Measurements from ENCODE around the gene NOMO2. TPM values are rescaled to one million over a fixed set of nuclear protein-coding genes. Genes with fewer than 3 reads are reported as not detected.
"Not testable (repeated sequence)": the region's sequence is repeated elsewhere in the genome, so short reads cannot be mapped to it uniquely, and the experiment has no call there.

Gene NOMO2
- polyA plus RNA-seq, 2 donors = 27.9 to 38.8 TPM

DNA sequence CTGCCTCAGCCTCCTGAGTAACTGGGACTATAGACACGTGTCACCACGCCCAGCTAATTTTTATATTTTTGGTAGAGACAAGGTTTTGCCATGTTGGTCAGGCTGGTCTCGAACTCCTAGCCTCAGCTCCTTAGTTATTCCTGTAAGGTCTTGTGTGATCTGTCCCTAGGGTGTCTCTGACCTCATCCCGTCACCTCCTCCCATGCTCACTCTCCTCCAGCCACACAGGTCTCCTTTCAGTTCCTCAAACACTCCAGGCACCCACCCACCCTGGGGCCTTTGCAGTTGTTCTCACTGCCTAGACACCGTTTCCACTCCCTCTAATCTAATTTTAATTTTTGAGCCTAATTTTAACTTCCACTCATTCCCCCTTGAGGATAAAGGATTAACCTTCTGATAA, 31.1 kb upstream of the NOMO2 start:
- H3K27ac ChIP-seq (ENCODE audit: low read depth in 2 of 2, low read length in 1 of 2); H3K27me3 ChIP-seq (ENCODE audit: control insufficient read depth in 1 of 2, insufficient read depth in 2 of 2, low read length in 2 of 2); H3K4me3 ChIP-seq (ENCODE audit: low read depth in 1 of 2, low read length in 2 of 2); H3K9me3 ChIP-seq (ENCODE audit: control insufficient read depth in 2 of 2, insufficient read depth in 1 of 2, low read depth in 1 of 2, low read length in 1 of 2); H3K4me1 ChIP-seq (ENCODE audit: control insufficient read depth in 2 of 2, insufficient read depth in 2 of 2, low read length in 1 of 2); H3K36me3 ChIP-seq (ENCODE audit: control insufficient read depth in 2 of 2, insufficient read depth in 2 of 2, low read length in 1 of 2): not testable (repeated sequence)
- WGBS, 2 donors = 78 to 89% methylated on average over 5 of the region's 5 CpGs

DNA sequence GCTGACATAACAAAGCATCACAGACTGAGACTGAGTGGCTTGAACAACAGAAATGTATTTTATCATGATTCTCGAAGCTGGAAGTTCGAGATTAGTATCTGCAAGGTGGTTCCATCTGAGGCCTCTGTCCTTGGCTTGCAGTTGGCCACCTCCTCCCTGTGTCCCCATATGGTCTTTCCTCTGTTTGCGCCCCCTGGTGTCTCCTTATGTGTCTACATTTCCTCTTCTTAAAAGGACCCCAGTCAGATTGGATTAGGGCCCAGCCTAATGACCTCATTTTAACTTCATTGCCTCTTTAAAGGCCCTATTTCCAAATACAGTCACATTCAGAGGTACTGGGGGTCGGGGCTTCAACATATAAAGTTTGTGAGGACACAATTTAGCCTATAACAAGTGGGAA, 30.0 kb upstream of the NOMO2 start:
- not testable (repeated sequence) for H3K27ac ChIP-seq (ENCODE audit: low read depth in 2 of 2, low read length in 1 of 2); H3K36me3 ChIP-seq (ENCODE audit: control insufficient read depth in 2 of 2, insufficient read depth in 2 of 2, low read length in 1 of 2); H3K4me3 ChIP-seq (ENCODE audit: low read depth in 1 of 2, low read length in 2 of 2); H3K4me1 ChIP-seq (ENCODE audit: control insufficient read depth in 2 of 2, insufficient read depth in 2 of 2, low read length in 1 of 2); H3K27me3 ChIP-seq (ENCODE audit: control insufficient read depth in 1 of 2, insufficient read depth in 2 of 2, low read length in 2 of 2); H3K9me3 ChIP-seq (ENCODE audit: control insufficient read depth in 2 of 2, insufficient read depth in 1 of 2, low read depth in 1 of 2, low read length in 1 of 2)
- WGBS, 2 donors = 58 to 75% methylated on average over 4 of the region's 4 CpGs

DNA sequence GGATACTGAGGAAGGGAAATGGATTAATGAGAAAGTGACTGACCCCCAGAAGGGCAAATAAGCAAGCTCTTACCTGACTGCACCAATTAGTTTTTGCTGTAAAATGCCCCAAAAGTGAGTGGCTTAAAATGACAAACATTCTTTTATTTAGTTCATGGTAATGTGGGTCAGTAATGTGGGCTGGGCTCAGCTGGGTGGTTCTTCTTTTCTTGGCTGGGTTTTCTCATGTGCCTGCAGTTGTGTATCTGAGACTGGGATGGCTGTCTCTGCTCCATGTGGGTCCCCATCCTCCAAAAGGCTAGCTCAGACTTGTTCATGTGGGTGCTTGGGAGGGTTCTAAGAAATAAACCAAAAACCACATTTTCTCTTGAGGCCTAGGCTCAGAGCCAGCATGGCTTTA, 29.5 kb upstream of the NOMO2 start:
- H3K4me3 ChIP-seq (ENCODE audit: low read depth in 1 of 2, low read length in 2 of 2); H3K9me3 ChIP-seq (ENCODE audit: control insufficient read depth in 2 of 2, insufficient read depth in 1 of 2, low read depth in 1 of 2, low read length in 1 of 2); H3K27me3 ChIP-seq (ENCODE audit: control insufficient read depth in 1 of 2, insufficient read depth in 2 of 2, low read length in 2 of 2); H3K36me3 ChIP-seq (ENCODE audit: control insufficient read depth in 2 of 2, insufficient read depth in 2 of 2, low read length in 1 of 2); H3K4me1 ChIP-seq (ENCODE audit: control insufficient read depth in 2 of 2, insufficient read depth in 2 of 2, low read length in 1 of 2); H3K27ac ChIP-seq (ENCODE audit: low read depth in 2 of 2, low read length in 1 of 2): not testable (repeated sequence)

DNA sequence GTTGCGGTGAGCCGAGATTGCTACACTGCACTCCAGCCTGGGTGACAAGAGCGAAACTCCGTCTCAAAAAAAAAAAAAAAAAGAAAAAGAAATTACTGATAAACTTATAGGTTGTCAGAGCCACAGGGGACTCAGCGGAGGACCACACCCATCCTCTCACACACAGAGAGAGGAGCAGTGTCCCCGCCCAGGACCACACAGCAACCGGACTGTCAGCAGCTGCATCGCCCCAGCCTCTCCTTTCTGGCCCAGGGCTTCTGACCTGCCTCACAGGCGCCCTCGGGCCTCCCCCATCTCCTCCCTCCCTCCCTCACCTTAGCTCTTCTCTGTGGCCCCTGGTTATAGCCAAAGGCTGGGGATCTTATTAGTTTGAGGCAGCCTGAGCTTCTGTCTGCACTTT, 27.9 kb upstream of the NOMO2 start:
- not testable (repeated sequence) for H3K27me3 ChIP-seq (ENCODE audit: control insufficient read depth in 1 of 2, insufficient read depth in 2 of 2, low read length in 2 of 2); H3K9me3 ChIP-seq (ENCODE audit: control insufficient read depth in 2 of 2, insufficient read depth in 1 of 2, low read depth in 1 of 2, low read length in 1 of 2); H3K4me1 ChIP-seq (ENCODE audit: control insufficient read depth in 2 of 2, insufficient read depth in 2 of 2, low read length in 1 of 2); H3K27ac ChIP-seq (ENCODE audit: low read depth in 2 of 2, low read length in 1 of 2); H3K36me3 ChIP-seq (ENCODE audit: control insufficient read depth in 2 of 2, insufficient read depth in 2 of 2, low read length in 1 of 2); H3K4me3 ChIP-seq (ENCODE audit: low read depth in 1 of 2, low read length in 2 of 2)
- 75 to 79% methylated on average over 6 to 10 of the region's 10 CpGs for WGBS, 2 donors

DNA sequence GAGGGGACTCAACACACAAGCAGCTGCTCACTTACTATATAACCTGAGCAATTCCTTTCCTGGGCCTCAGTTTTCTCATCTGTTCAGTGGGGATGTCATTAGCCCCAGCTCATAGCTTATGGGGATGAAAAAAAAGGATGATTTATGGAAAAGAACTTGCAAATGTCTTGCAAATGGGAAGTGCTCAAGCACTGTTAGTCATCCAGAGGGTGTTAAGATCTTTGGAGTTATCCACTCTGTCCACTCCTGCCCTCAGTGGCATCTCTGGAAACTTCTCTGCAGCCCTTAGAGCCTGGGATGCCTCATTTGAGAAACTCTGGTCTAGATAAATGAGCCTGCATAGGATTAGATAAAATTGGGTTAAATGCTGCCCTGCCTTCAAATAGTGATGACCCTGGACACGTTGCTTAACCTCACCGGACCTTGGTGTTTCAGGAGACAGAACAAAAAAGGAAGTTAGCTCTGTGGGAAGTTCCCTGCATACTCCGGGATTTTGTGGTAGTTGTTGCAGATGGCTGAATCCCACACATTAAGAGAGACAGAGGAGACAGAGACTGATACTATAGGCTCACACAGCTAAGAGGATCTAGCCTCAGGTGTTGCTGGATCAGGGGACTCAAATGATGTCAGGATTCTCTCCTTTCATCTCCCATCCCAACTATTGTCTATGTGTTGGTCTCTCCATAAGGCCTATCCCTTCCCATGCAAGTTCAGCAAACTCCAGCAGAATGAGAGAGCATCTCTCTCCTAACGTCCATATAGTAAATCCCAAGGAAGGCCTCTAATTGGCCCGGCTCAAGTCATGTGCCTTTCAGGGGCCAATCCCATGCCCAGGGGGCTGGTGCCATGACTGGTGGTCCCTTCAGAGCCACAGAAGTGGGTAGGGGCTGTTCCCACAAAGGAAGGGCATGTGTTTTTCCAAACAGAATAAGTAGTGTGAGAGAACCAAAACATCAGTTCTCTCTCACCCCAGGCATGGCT, 25.0 kb upstream of the NOMO2 start:
- H3K9me3 ChIP-seq (ENCODE audit: control insufficient read depth in 2 of 2, insufficient read depth in 1 of 2, low read depth in 1 of 2, low read length in 1 of 2); H3K36me3 ChIP-seq (ENCODE audit: control insufficient read depth in 2 of 2, insufficient read depth in 2 of 2, low read length in 1 of 2); H3K27me3 ChIP-seq (ENCODE audit: control insufficient read depth in 1 of 2, insufficient read depth in 2 of 2, low read length in 2 of 2); H3K4me1 ChIP-seq (ENCODE audit: control insufficient read depth in 2 of 2, insufficient read depth in 2 of 2, low read length in 1 of 2); H3K27ac ChIP-seq (ENCODE audit: low read depth in 2 of 2, low read length in 1 of 2); H3K4me3 ChIP-seq (ENCODE audit: low read depth in 1 of 2, low read length in 2 of 2): not testable (repeated sequence)
- WGBS, 2 donors = 77 to 80% methylated on average over 5 of the region's 5 CpGs

DNA sequence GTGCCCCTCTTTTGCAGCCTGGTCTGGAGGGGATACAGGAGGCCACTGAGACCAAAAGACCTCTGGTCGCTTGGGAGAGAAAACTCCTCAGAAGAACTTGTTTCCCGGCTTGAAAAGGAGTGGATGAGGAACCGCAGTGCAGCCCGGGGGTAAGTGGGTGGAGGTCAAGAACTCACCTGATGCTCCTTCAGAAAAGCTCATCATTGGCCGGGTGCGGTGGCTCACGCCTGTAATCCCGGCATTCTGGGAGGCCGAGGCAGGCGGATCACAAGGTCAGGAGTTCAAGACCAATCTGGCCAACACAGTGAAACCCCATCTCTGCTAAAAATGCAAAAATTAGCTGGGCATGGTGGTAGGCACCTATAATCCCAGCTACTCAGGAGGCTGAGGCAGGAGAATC, 23.9 kb upstream of the NOMO2 start:
- H3K36me3 ChIP-seq (ENCODE audit: control insufficient read depth in 2 of 2, insufficient read depth in 2 of 2, low read length in 1 of 2); H3K27ac ChIP-seq (ENCODE audit: low read depth in 2 of 2, low read length in 1 of 2); H3K9me3 ChIP-seq (ENCODE audit: control insufficient read depth in 2 of 2, insufficient read depth in 1 of 2, low read depth in 1 of 2, low read length in 1 of 2); H3K27me3 ChIP-seq (ENCODE audit: control insufficient read depth in 1 of 2, insufficient read depth in 2 of 2, low read length in 2 of 2); H3K4me3 ChIP-seq (ENCODE audit: low read depth in 1 of 2, low read length in 2 of 2); H3K4me1 ChIP-seq (ENCODE audit: control insufficient read depth in 2 of 2, insufficient read depth in 2 of 2, low read length in 1 of 2): not testable (repeated sequence)
- 84 to 95% methylated on average over 9 to 10 of the region's 10 CpGs for WGBS, 2 donors

DNA sequence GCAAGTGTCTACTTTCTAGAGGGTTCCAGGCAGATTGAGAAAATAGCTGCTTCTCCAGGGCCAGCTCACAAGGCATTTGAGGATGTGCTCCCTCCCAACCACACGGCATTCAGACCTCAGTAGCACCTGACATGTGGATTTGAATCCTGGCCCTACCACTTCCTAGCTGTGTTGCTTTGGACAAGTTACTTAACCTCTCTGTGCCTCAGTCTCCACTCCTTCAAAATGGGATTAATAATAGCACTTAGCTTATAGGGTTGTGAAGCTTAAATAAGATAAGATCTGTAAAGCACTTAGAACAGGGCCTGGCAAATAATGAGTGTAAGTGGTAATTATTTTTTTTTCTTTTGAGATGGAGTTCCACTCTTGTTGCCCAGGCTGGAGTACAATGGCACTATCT, 21.0 kb upstream of the NOMO2 start:
- WGBS, 2 donors = 74 to 100% methylated on average over 1 of the region's 1 CpG
- H3K9me3 ChIP-seq (ENCODE audit: control insufficient read depth in 2 of 2, insufficient read depth in 1 of 2, low read depth in 1 of 2, low read length in 1 of 2) = no peaks in the 10 kb centered on the region
- no peaks in the 10 kb centered on the region for H3K27me3 ChIP-seq (ENCODE audit: control insufficient read depth in 1 of 2, insufficient read depth in 2 of 2, low read length in 2 of 2)
- H3K27ac ChIP-seq (ENCODE audit: low read depth in 2 of 2, low read length in 1 of 2) = no peak overlapping the region
- no peaks in the 10 kb centered on the region for H3K4me1 ChIP-seq (ENCODE audit: control insufficient read depth in 2 of 2, insufficient read depth in 2 of 2, low read length in 1 of 2)
- no peak overlapping the region for H3K4me3 ChIP-seq (ENCODE audit: low read depth in 1 of 2, low read length in 2 of 2)
- no peaks in the 10 kb centered on the region for H3K36me3 ChIP-seq (ENCODE audit: control insufficient read depth in 2 of 2, insufficient read depth in 2 of 2, low read length in 1 of 2)

DNA sequence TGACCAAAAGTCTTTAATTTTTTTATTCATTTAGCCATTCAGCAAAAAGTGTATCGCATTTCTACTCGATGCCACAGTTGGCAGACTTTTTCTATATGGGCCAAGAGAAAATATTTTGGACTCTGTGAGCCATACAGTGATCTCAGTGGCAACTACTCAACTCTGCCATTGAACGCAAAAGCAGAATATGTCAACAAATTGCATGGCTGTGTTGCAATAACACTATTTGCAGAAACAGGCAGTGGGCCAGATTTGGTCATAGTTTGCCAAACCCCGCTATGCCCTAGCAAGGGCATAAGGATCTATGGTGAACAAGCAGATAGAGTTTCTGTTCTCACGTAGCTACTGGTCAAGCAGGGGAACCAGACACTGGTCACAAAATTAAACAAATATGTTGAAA, 18.5 kb upstream of the NOMO2 start:
- not testable (repeated sequence) for H3K9me3 ChIP-seq (ENCODE audit: control insufficient read depth in 2 of 2, insufficient read depth in 1 of 2, low read depth in 1 of 2, low read length in 1 of 2); H3K36me3 ChIP-seq (ENCODE audit: control insufficient read depth in 2 of 2, insufficient read depth in 2 of 2, low read length in 1 of 2); H3K4me1 ChIP-seq (ENCODE audit: control insufficient read depth in 2 of 2, insufficient read depth in 2 of 2, low read length in 1 of 2); H3K4me3 ChIP-seq (ENCODE audit: low read depth in 1 of 2, low read length in 2 of 2); H3K27me3 ChIP-seq (ENCODE audit: control insufficient read depth in 1 of 2, insufficient read depth in 2 of 2, low read length in 2 of 2); H3K27ac ChIP-seq (ENCODE audit: low read depth in 2 of 2, low read length in 1 of 2)
- WGBS, 2 donors = 60 to 72% methylated on average over 3 of the region's 5 CpGs

DNA sequence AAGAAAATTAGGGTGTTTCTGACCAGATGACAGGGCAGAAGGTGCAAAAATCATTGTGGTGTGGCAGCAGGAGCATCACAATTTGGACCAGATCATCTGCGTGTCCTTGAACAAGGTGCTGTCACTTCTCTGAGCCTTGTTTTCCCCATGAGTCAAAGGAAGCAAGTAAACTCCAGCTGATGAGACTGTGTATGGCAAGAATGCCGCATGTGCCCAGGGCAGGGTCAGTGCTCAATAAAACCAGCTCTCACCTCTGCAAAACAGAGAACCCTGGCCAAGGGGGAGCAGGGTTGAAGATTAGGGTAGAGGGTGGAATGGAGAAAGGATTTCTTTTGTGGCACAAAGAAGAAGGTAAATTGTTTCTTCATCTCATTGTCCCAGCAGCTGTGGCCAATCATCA, 17.4 kb upstream of the NOMO2 start:
- not testable (repeated sequence) for H3K4me1 ChIP-seq (ENCODE audit: control insufficient read depth in 2 of 2, insufficient read depth in 2 of 2, low read length in 1 of 2); H3K27ac ChIP-seq (ENCODE audit: low read depth in 2 of 2, low read length in 1 of 2); H3K4me3 ChIP-seq (ENCODE audit: low read depth in 1 of 2, low read length in 2 of 2); H3K9me3 ChIP-seq (ENCODE audit: control insufficient read depth in 2 of 2, insufficient read depth in 1 of 2, low read depth in 1 of 2, low read length in 1 of 2); H3K27me3 ChIP-seq (ENCODE audit: control insufficient read depth in 1 of 2, insufficient read depth in 2 of 2, low read length in 2 of 2); H3K36me3 ChIP-seq (ENCODE audit: control insufficient read depth in 2 of 2, insufficient read depth in 2 of 2, low read length in 1 of 2)
- WGBS, 2 donors = 96% methylated on average over 2 of the region's 2 CpGs

DNA sequence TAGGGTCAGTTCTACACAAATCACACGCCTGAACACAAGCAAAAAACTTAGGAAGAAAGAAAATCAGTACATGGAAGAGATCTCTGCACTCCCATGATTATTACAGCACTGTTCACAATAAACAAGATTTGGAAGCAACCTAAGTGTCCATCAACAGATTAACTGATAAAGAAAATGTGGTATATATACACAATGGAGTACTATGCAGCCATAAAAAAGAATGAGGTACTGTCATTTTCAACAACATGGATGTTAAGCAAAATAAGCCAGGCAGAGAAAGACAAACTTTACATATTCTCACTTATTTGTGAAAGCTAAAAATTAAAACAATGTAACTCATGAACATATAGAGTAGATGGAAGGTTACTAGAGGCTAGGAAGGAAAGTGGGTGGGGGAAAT, 16.0 kb upstream of the NOMO2 start:
- H3K4me3 ChIP-seq (ENCODE audit: low read depth in 1 of 2, low read length in 2 of 2); H3K36me3 ChIP-seq (ENCODE audit: control insufficient read depth in 2 of 2, insufficient read depth in 2 of 2, low read length in 1 of 2); H3K27me3 ChIP-seq (ENCODE audit: control insufficient read depth in 1 of 2, insufficient read depth in 2 of 2, low read length in 2 of 2); H3K27ac ChIP-seq (ENCODE audit: low read depth in 2 of 2, low read length in 1 of 2); H3K4me1 ChIP-seq (ENCODE audit: control insufficient read depth in 2 of 2, insufficient read depth in 2 of 2, low read length in 1 of 2); H3K9me3 ChIP-seq (ENCODE audit: control insufficient read depth in 2 of 2, insufficient read depth in 1 of 2, low read depth in 1 of 2, low read length in 1 of 2): not testable (repeated sequence)
- 92 to 96% methylated on average over 1 of the region's 1 CpG for WGBS, 2 donors
